HG02623 (cell line): ENCODE results near the gene PTP4A1.
"Not testable (repeated sequence)": the region's sequence is repeated elsewhere in the genome, so short reads cannot be mapped to it uniquely, and the experiment has no call there.

Experiments
- ATAC-seq: cut with Tn5 transposase; IDR thresholded peaks from one replicate; pipeline ENCODE4 v1.9.1; 2021; ENCODE audit warnings: moderate library complexity; ENCODE audit not compliant: unreplicated experiment

PTP4A1 gene

GRCh38 chr6:63572044-63572746 is at the start of gene PTP4A1, which contains the start of gene LOC128125822:
Gene PTP4A1 (plus strand): TSS chr6:63572480. CDS start chr6:63576881, 4,401 bp downstream.
Gene LOC128125822 (plus strand): TSS chr6:63572480.
- ATAC-seq = peak; percentile 89

- ATAC-seq = not testable (repeated sequence)
Measured at GRCh38 chr6:63522911-63523287, 49.4 kb upstream of the PTP4A1 start.

GRCh38 chr6:63523630-63524029 is 48.6 kb upstream of the PTP4A1 start:
- no peak for ATAC-seq

DNA sequence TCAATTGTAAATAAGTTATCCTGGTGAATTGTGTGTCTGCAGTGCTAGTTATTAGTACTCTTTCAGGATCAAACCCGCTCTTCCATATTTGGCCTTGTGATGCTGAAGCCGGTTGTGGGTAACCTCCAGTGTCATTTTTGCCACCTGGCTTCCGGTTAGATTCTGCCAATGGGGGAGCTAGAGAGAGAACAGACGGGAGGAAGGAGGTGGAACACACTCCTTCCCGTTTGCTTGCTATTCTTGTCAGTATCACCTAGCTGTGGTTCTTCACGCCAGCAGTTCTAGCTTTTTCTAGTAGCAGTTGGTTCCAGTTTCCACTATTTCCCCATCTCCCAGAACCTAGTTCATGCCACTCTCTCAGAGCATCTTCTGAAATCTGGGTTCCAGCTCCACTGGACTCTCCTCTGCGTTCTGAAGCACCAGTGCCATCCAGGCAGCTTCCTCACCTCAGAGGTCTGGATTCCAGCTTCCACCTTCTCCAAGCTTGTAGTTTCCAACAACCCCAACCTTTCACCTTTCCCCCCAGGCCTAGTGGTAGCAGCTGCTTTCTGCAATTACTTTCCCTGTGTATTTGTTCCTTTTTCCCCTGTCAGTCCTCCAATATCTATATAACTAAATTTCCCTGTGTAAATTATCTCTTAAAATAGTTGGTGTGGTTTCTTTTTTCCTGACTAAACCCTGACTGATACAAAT is 46.9 kb upstream of the PTP4A1 start:
- ATAC-seq = no peak

DNA sequence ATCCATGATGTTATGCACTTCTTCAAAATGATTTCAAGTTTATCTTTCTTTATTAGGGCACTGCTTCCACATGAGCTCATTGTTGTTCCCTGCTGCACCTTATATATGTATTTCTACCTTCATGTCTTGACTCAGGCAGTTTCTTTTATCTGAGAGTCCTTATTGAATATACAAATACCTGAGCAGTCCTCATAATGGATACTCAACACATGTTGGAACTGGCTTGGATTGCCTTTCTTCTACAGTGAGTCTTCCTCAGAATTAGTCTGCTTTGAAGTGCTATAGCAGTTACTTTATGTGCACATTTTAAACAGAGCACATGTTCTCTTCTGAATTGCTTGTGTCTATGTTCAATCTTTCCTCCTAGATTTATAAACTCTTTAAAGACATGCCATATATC is 45.3 kb upstream of the PTP4A1 start:
- no peak for ATAC-seq

- no peak for ATAC-seq
Measured at GRCh38 chr6:63527658-63528514, 44.4 kb upstream of the PTP4A1 start.

DNA sequence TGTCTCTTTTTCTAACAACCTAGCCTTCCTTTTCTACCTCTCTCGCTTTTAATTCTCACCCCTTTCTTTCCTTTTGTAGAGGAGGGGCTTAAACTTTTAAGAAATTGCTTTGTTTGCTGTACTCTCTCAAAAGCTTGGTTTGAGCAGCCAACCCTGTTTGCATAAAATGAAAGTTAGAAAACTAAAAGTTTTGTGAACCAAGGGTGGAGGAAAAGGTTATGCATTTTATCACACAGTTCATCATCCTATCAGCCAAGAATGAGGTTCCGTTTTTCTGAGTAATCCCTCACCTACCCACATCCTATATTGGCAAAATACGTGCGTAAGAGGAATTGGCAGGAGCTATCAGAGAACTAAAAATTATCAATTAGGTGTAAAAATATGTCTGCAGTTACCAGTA is 42.8 kb upstream of the PTP4A1 start:
- ATAC-seq = no peak

GRCh38 chr6:63530182-63530581 is 42.1 kb upstream of the PTP4A1 start:
- ATAC-seq = no peak

GRCh38 chr6:63530991-63531390 is 41.3 kb upstream of the PTP4A1 start:
- no peak for ATAC-seq

GRCh38 chr6:63533026-63533425 is 39.3 kb upstream of the PTP4A1 start:
- ATAC-seq = no peak

DNA sequence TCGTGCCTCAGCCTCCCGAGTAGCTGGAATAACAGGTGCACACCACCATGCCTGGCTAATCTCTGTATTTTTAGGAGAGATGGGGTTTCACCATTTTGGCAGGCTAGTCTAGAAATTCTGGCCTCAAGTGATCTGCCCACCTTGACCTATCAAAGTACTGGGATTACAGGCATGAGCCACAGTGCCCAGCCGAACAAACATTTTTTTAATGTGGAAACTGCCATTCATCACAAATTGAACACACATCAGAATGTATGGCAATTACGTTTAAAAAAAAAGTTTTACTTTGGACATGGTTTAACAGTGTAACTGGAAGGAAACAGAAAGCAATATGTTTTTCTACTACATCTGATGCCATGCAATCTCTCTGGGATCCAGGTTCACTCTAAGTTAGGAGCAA is 38.3 kb upstream of the PTP4A1 start:
- no peak for ATAC-seq

- ATAC-seq = peak; percentile 55
Measured at GRCh38 chr6:63537201-63537958, 34.9 kb upstream of the PTP4A1 start.

GRCh38 chr6:63537959-63538300 is 34.4 kb upstream of the PTP4A1 start:
- no peak for ATAC-seq

DNA sequence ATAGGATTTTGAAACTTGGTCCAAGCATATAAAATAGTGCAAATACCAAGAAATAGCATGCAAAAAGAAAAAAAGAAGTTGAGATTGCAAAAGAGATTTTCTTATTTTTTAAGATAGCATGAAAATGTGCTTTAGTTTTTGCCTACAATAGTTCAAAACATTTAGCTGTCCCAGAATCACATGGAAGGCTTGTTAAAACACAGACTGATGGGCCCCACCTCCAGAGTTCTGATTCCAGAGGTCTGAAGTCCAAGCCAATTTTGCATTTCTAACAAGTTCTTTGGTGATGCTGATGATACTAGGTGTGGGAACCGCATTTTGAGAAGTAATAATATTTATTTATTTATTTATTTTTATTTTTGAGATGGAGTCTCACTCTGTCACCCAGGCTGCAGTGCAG is 33.7 kb upstream of the PTP4A1 start:
- ATAC-seq = no peak

DNA sequence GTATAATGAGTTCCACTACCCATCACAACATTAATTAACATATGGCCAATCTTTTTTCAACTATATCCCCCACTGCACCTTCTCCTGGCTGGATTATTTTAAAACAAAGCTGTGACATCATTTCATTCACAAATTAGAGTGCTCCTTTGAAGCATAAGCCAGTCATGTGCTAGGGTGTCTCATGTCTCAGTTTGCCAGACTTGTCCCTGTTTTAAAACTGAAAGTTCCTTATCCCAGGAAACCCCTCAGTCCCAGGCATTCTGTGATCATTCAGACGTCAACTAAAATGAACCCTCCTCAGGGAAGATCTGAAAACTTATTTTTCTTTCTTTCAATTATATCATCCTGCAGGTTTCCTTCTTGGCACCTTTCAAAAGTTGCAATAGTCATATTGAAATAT is 29.3 kb upstream of the PTP4A1 start:
- ATAC-seq = no peak

DNA sequence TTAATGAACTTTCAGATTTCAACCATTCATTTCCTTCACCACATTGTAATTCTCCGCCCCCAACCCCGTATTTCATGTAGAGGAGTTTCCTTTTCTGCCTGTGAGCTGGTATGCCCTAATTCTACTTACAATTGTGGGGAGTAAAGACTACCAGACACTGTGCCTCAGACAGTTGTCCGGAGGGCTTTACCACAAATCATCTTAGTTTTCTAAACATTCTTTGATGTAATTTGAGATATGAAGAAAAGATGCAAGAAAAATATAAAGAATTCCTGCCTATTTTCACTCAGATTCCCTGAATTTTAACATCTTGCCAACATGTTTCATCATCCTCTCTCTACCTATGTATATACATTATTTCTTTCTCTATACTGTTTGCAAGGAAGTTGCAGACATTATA is 28.3 kb upstream of the PTP4A1 start:
- ATAC-seq = no peak

GRCh38 chr6:63546236-63546635 is 26.0 kb upstream of the PTP4A1 start:
- no peak for ATAC-seq

DNA sequence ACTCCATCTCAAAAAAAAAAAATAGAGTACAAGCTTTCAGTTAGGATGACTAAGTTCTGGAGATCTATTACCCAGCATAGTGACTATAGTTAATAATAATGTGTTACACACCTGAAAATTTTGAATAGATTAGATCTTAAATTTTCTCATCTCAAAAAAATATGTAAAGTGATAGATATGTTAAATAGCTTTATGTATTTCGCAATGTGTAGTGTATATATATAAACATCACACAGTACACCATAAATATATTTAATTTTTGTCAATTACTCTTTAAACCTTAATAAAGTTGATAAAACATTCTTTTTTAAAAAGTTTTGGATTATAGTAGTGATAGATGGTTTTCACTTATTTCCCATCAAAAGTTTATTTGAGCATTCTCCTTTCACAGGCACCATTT is 25.6 kb upstream of the PTP4A1 start:
- ATAC-seq = no peak

DNA sequence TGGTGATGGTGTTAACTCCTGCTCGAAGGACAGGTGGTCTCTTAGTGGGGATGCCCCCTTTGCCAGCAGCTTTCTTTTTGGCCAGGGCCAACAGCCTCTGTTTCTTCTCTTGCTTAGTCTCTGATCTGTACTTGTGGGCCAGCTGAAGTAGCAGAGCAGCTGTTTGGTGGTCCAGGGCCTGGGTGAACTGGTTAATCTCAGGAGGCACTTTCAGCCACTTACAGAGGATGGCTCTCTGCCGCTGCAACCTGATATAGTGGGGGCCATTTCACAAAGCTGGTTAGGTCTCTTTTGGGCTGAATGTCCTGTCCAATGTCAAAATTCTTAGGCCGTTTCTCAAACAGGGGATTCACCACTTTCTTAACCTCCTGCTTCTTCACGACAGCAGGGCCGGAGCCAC is 23.2 kb upstream of the PTP4A1 start:
- no peak for ATAC-seq

GRCh38 chr6:63553208-63553607 is 19.1 kb upstream of the PTP4A1 start:
- ATAC-seq = peak; percentile 96

DNA sequence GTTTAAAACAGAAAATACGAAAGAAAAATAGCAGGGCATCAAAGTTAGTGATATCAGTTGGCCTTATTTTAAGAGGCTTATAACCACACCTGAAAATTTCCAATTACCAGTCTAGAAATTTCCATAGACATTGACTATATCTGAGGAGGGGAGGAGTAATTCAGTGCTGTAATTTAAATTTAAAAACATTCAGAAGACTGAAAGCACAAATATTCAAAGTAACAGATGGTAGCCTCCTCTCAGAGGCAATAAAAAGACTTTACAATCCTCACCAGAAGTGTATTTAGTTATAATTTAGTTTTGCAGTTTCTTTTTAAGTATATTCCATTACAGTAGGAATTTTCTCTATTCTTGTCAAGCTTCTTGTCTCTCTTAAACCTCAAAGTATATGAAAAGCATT is 18.4 kb upstream of the PTP4A1 start:
- ATAC-seq = no peak
